ENCODE results near the gene LRRC19. TPM values are rescaled to one million over a fixed set of nuclear protein-coding genes. Genes with fewer than 3 reads are reported as not detected.

The LRRC19 gene
- total RNA-seq, 4 donors from 2014 or later, result not detected

DNA sequence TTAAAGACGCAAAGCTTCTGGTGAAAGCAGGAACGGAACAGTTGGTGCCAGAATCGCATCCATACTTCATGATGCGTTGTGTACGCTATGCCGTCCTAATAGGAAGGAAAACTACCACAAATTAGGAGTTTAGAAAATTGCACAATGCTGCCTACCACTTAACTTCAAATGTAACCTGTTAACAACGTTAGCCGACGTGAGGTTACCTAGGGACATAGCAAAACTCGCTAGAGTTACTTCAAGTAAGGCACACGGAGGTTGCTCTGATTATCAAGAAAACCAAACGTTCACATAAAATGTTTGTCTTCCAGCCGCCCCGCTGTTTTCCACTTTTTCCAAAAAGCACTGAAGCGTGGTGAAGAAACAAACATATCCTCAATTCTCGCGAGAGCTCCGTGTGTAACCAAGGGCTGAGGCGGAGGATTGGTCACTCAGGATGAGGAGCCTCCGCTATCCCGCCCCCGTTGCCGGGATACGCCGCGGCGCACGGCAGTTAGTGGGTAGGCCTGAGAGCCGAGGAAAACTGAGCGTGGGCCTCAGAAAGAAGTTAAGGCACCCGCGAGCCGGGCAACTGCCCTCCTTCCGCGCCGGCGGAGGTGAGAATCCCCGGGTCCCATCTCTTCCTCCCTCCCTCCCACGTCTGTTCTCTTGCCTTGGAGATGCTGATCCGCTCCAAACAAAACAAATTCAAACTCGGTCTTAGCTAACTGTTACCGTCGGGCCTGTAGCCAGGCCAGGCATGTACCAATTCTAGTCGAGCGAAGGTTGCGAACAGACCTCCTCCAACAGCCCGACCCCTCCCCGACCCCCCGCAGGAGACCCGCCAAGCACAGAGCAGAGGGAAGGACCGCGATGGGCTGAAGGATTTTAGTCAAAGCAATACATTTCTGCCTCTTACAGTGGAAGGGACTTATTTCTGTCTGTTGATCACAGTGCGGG is 49.3 kb downstream of the LRRC19 start, which contains the start of gene IFT74:
TSS of gene IFT74 (plus strand) at position 492 of the 939 bp plus-strand sequence. CDS start 5,556 bp downstream, outside the sequence.
- DNase-seq (ENCODE audit: low spot score) (peak; percentile 93), ATAC-seq (ENCODE audit: low FRiP score) (peak; percentile 100)
- TF ChIP-seq, protein P1, sequence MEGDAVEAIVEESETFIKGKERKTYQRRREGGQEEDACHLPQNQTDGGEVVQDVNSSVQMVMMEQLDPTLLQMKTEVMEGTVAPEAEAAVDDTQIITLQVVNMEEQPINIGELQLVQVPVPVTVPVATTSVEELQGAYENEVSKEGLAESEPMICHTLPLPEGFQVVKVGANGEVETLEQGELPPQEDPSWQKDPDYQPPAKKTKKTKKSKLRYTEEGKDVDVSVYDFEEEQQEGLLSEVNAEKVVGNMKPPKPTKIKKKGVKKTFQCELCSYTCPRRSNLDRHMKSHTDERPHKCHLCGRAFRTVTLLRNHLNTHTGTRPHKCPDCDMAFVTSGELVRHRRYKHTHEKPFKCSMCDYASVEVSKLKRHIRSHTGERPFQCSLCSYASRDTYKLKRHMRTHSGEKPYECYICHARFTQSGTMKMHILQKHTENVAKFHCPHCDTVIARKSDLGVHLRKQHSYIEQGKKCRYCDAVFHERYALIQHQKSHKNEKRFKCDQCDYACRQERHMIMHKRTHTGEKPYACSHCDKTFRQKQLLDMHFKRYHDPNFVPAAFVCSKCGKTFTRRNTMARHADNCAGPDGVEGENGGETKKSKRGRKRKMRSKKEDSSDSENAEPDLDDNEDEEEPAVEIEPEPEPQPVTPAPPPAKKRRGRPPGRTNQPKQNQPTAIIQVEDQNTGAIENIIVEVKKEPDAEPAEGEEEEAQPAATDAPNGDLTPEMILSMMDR (IDR thresholded peaks at IDR 0.05), result no peak

GRCh38 chr9:26955222-26955903 is 50.1 kb downstream of the LRRC19 start:
- ATAC-seq (ENCODE audit: low FRiP score), result no peak
- no peak for DNase-seq (ENCODE audit: low spot score)
- TF ChIP-seq, protein P1 (IDR thresholded peaks at IDR 0.05), result no peak

DNA sequence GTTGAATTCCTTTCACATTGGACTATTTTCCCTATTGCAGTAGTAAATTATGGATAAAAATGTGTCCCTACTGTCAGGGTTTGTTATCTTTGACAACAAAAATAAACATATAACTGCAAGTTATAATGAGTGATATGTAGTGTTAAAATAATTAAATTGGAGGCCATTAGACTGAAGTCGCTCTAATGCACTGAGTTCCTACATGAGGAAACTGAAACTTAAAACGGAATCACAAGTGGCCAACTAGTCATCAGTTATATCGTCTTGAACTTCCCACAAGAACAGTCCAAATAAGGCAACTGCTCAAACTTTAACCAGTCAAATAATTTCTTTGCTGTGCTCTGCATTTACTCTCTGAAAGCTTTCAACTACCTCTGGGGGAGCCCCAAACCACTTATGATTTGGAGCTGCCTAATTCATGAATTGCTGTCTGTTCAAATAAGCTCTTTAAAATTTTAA is 51.4 kb downstream of the LRRC19 start:
- TF ChIP-seq, protein P1 (IDR thresholded peaks at IDR 0.05), result no peak
- ATAC-seq (ENCODE audit: low FRiP score) (no peak), DNase-seq (ENCODE audit: low spot score) (no peak)

GRCh38 chr9:26951794-26952193 is 53.7 kb downstream of the LRRC19 start:
- no peak for DNase-seq (ENCODE audit: low spot score)
- ATAC-seq (ENCODE audit: low FRiP score), result no peak
- TF ChIP-seq, protein P1 (IDR thresholded peaks at IDR 0.05), result no peak

DNA sequence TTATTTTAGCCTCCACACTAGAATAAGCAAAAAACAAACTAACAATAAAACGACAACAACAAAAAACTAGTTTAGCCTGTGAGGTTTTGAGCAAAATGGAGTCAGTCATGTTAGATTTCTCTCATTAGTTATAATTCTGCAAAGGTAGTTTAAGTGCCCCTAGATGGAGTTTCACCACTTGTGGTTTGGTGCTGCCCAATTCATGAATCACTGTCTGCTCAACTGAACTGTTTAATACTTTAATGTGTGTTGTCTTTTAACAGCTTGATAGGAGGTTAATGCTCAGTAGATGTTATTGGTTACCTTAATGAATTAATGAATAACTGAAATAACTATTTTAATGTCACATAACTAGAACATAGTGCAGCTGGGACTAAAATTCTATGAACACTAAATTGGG is 55.0 kb downstream of the LRRC19 start:
- DNase-seq (ENCODE audit: low spot score) (no peak), ATAC-seq (ENCODE audit: low FRiP score) (no peak)
- TF ChIP-seq, protein P1 (IDR thresholded peaks at IDR 0.05), result no peak

DNA sequence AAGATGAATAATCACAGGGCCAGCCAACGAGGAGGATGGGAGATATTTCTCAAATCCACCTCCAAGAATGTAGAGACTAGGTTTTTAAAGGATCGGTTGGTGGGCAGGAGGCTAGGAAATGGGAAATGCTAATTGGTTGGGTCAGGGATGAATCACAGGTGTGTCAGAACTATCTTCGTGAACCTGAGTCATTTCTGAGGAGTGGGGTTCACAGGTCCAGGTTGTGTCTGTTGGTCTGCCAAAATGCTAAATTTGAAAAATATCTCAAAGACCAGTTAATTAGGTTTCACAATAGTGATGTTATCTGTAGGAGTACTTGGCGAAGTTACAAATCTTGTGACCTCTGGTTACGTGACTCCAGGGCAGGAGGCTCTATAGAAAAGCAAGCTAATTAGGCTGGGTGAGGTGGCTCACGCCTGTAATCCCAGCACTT is 55.8 kb downstream of the LRRC19 start:
- DNase-seq (ENCODE audit: low spot score), result no peak
- no peak for ATAC-seq (ENCODE audit: low FRiP score)
- TF ChIP-seq, protein P1 (IDR thresholded peaks at IDR 0.05), result no peak

Data from omental fat pad (tissue), 4 donors.